Measurements from ENCODE around the gene RPTOR.
A peak's percentile ranks its signal among the peaks of the same experiment; 100 is the strongest.

RPTOR gene

DNA sequence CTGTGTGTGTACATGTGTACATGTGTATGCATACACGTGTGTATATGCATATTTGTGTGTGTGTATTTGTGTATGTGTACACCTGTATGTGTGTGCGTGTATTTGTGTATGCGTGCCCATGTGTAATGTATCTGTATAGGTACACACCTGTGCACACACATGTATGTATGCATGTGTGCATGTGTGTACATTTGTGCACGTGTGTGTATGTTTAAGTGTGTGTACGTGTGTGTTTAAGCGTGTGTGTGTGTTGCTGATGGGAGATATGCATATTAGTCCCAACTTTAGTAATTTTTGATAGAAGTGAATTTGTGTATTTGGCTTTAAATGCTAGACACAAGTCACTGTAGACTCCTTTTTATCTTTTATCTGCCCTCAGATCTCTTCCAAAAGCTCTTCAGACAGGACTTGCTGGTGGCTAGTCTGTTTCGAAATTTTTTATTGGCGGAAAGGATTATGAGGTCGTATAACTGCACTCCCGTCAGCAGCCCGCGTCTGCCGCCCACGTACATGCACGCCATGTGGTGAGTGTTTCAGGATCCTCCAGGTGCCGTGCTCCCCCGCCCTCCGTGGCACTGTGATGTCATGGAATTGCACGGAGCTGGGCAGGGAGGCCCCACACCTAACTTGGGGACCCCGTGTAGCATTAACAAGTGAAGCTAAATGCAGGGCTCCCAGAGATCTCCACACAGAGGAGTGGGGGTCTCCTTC, 278.2 kb downstream of the RPTOR start:
- no peak for DNase-seq

DNA sequence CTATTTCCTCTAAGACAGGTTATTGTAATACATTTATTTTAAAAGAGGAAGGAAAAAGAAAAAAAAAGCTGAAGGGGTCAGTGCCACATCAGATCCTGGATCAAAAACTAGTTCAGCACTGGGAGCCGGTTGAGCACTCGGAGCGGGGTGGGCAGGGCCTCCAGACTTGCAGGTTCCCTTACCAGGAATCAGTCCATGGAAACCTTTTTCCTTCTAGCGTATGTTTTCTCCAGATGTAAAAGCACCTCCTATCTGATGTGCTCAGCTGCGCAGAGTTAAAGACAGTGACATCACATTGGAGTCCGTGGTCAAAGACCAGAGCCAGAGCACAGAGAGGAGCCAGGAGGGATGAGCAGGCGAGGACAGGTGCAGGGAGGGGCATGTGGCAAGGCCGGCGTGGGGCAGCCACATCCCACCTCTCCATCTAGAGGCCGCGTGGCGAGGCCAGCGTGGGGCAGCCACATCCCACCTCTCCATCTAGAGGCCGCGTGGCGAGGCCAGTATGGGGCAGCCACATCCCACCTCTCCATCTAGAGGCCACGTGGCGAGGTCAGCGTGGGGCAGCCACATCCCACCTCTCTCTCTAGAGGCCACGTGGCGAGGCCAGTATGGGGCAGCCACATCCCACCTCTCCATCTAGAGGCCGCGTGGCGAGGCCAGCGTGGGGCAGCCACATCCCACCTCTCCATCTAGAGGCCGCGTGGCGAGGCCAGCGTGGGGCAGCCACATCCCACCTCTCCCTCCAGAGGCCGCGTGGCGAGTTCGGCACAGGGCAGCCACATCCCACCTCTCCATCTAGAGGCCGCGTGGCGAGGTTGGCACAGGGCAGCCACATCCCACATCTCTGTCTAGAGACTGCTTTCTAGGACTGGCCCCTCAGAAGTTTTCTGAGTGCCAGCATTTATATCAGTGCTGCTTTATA, 280.2 kb downstream of the RPTOR start:
- DNase-seq = no peak

DNA sequence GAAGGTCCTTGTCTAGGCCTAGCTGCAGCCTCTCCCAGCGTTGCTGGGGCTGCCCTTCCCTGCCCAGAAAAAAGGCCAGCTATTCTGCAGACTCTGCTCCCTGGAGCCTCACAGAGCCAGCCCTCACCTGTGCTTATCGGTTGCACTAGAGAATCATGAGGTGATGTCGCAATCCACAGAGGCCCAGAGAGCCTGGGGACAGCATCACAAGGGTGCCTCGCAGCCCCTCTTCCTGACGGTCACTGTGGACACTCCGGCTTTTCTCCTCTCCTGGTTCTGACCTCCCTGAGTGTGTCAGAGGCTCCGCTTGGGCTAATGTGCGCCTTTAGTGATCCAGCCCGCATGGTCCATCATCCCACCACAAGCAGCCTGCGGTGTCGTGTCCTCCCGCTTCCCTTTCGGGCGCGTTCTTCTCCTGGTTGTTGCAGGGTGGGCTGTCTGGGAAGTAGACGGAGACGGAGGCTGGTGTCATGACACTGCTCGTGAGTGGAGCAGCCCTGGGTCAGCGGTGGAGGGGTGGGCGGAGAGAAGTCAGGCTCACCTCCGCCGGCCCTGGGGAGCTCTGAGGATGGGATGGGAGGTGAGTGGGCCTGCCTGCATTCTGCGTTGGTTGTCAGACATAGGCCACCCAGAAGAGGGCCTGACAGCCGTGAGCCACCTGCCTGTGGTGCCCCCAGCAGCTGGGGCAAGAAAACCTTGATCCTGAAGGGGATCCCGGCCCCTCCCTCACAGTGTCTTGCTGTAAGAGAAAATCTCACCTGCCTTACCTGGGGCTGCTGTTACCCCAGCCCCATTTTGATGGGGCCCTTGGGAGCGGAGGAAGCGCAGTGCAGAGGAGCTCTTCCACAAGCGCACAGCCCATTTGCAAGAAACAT, 281.1 kb downstream of the RPTOR start:
- no peak for DNase-seq

DNA sequence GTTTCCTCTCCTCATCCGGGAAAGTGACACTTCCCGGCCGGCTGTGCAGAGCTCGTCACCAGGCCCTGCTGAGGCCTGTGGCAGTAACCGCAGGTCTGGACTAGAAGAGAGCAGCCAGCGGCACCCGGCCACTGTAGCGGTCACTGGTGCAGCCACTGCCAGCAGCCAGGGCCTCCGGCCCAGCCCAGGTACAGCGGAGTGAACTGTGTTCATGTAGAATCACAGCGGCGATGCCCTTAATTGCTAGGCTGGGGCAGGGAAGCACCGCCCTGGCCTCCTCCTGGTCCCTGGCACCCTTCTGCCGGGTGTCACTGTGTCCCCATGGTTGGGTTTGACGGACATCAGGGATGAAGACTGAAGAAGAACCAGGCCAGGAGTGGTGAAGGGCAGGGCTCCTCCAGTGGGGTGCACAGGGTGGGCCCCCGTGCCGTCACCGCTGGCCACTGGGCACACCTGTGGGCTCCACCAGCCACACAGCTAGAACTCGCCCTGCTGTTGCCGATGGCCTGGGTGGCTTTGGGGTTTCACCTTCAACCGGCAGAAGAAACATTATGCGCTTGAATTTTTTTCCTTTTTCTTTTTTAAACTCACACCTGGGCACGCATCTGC, 281.8 kb downstream of the RPTOR start:
- no peak for DNase-seq

DNA sequence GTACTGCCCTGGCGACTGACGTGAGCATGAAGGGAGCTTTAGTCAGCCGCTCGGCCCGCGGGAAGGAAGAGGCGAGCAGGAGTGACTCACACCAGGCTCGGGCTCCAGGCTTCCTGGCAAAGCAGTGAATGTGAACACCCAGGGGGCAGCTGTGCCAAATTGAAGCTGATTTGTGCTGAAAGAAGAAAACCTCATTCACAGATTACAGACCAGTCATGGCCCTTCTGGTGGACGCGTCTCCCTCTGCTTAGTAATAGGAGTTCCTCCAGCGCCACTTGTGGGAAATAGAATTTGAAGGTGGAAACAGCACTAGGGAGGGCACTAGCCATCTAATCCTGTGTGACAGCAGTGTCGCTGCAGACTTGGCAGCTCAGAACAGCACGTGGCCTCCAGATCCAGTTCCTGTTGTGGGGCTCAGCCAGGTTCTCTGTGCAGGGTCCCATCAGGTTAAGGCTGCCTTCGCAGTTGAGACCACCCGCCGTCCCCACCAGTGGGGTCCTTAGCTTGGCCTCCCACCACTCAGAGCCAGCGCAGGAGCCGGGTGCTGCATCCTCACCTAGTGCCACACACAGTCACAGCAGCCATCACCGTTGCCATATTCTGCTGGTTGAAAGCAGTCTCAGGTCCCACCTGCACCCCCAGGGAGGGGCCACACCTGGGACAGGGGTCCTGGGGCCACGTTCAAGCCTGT, 282.5 kb downstream of the RPTOR start:
- peak; percentile 46 for DNase-seq

GRCh38 chr17:80827646-80828643, 283.3 kb downstream of the RPTOR start:
- no peak for DNase-seq

DNA sequence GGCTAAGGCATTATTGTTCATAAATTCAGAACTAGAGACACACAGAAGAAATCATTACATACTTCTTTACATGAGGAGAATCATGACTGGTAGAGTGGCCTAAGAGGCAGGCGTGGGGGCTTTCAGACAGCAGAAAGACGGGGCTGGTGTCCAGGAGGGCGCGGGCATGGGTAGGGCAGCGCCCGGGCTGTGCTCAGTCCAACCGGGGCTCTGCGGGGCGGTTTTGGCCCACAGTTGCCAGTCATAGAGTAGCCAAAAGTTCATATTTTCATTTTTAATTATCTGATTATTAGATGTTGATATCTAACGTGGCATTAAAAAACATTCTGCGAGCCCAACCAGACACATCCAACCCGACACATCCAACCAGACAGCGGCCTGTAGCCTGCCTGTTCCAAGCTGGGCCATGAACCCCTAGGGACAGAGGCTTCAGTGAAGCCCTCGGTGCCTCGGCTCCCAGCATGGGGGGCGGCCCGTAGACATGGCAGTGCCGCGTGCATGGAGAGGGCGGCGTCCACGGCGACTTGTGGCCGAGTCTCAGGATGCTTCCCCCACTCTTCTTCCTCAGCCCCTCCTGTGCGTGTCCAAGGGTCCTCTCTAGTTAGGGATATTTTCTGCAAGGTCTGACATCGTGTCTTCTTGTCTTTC, 284.7 kb downstream of the RPTOR start:
- DNase-seq = no peak

DNA sequence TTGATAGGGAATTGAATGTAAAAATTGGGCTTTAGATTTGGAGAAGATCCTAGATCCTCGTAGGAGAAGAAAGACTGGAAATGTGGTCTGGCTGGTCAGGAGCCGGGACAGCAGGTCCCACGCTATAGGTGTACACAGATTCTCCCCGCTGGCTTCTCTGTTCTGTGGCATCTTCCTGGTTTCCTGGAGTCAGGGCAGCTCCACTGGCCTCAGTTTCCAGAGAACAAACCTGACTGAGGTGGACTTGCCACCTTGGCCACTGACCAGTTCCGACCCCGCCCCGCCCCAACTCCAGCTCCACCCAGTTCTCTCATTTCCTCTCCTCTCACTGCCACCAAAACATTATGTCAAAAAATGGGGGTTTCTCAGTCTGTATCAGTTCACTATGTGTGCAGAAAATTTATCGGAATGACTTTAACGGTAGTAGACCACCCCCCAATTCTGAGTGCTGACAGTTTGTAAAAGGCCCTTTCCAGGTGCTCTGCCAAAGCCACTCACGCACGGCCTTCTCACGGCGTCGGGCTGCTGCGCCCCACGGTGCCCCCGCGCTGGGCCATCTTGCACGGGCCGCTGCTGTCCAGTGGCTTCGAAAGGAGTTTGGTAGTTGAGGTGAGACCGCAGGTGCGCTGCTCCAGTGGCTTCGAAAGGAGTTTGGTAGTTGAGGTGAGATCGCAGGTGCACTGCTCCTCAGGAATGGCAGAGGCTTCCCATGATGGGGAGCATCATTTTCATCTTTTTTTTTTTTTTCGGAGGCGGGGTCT, 285.6 kb downstream of the RPTOR start:
- no peak for DNase-seq

DNA sequence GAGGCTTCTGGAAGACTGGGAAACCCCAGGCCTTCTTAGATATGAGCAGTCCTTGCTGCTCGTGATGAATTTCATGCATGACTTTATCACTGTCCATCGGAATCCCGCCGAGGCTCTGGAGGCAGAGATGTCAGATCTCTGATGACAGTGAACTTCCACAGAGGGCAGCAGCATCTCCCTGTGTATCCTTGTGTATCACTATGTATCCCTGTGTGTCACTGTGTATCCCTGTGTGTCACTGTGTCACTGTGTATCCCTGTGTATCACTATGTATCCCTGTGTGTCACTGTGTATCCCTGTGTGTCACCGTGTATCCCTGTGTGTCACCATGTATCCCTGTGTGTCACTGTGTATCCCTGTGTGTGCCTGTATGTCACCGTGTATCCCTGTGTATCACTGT, 286.9 kb downstream of the RPTOR start:
- DNase-seq = no peak

- no peak for DNase-seq
Observed at GRCh38 chr17:80832266-80832676, 287.6 kb downstream of the RPTOR start.

GRCh38 chr17:80832888-80833583, 288.4 kb downstream of the RPTOR start:
- DNase-seq = peak; percentile 88

DNA sequence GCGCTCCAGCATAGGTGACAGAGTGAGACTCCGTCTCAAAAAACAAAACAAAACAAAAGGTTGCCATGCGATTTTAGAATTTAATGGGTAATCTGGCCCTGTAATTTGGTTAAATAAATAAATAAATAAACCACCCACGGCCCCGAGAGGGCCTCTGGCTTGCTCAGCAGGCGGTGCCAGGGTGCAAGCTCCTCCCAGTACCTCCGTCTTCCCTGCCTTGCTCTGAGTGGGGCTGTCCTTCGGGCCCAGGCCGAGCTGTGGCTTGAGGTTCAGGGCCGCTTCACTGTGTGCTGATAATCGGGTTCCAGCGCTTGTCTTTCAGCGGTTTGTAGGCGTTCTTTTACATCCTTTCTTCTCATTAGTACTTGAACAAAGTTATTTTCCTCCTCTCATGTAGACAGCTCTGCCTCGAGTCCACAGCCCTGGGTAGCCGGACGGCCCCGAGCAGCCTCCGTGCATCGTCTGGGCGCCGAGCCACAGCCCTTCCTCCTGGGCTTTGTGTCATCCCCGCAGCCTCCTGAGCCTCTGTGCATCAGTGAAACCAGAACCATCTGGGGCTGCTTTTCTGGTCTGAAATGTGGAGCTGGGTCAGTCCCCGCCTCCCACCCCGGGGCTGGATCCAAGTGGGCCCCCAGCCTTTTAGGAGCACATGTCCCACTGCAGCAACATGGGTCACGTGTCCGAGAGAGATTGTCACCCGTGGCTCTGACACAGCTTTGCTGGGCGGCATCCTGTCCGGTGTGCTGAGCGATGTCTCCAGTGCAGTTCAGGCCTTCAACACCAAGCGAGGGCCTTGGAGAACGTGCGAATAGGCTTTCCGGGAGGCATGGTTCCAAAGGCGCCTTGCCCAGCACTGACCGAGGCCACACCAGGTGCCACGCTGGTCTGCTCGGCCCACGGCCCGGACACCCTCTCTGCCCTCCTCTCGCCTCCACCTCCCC, 289.6 kb downstream of the RPTOR start:
- no peak for DNase-seq

- no peak for DNase-seq
Observed at GRCh38 chr17:80834893-80835275, 290.2 kb downstream of the RPTOR start.

- DNase-seq = no peak
Observed at GRCh38 chr17:80835816-80836657, 291.4 kb downstream of the RPTOR start.

- DNase-seq = no peak
Observed at GRCh38 chr17:80836658-80836965, 292.0 kb downstream of the RPTOR start.

DNA sequence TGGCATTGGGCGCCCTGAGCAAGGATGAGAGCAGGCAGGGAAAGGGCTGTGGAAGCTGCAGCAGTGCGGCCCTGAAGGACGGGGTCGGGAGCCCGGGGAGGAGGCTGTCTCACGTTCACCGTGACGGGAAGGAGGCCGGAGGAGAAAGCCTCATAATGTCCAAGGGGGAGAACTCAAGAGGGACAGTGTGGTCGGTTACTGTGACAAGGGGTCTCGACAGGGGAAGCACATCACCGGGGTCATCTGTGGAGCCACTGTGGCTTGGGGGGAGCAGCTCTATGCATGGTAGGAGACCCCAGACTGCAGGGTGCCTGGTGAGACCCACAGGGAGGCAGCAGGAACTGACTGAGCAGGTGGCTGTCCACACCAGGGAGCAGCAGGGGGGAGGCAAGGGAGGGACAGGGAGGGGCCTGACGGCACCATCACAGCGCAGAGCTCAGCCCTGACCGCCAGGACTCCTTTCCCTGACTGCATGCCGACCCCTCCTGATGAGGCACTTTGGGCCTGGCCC, 292.4 kb downstream of the RPTOR start:
- no peak for DNase-seq

DNA sequence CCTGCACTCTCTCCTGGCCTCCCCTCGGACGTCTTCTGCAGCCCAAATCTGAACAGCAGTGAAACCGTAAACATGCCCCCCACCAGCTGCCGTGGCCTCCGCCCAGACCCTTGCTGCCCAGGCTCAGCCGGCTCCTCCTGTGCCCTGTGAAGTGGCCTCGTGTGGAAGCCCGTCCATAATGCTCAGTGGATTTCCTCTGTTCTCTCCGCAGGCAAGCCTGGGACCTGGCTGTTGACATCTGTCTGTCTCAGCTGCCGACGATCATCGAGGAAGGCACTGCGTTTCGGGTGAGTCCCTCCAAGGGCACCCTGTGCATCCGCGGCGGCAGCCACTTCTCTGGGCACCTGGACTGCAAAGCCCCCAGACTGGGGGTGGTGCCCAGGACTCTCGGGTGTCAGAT, 293.1 kb downstream of the RPTOR start:
- no peak for DNase-seq
